ENCODE results near the gene RAPGEF6.

Gene RAPGEF6

GRCh38 chr5:131396630-131397273 lies 238.3 kb downstream of the RAPGEF6 start:
- peaks cover 87% of the 10 kb centered on the region for H3K36me3 ChIP-seq
- no peak overlapping the region for H3K9ac ChIP-seq
- no peaks in the 10 kb centered on the region for H3K27me3 ChIP-seq
- no peak overlapping the region for H3K27ac ChIP-seq
- peaks cover 8% of the 10 kb centered on the region; the same call in 1 of the 2 replicates for H4K20me1 ChIP-seq
- peaks cover 8% of the 10 kb centered on the region for H3K9me3 ChIP-seq
- H3K4me2 ChIP-seq: no peak overlapping the region
- H3K4me3 ChIP-seq: no peak overlapping the region
- peaks cover 11% of the 10 kb centered on the region; the same call in 1 of the 2 replicates for H3K4me1 ChIP-seq
- no peak for TF ChIP-seq Cebpa-rat (IDR thresholded peaks at IDR 0.05)

- H3K36me3 ChIP-seq: peaks cover 87% of the 10 kb centered on the region
- no peak for TF ChIP-seq Cebpa-rat (IDR thresholded peaks at IDR 0.05)
- H3K4me1 ChIP-seq: peaks cover 11% of the 10 kb centered on the region; the same call in 1 of the 2 replicates
- H3K27ac ChIP-seq: no peak overlapping the region
- peaks cover under 1% of the 10 kb centered on the region for H3K9me3 ChIP-seq
- H3K4me2 ChIP-seq: no peak overlapping the region
- no peak overlapping the region for H3K4me3 ChIP-seq
- H4K20me1 ChIP-seq: peaks cover 8% of the 10 kb centered on the region; the same call in 1 of the 2 replicates
- no peak overlapping the region for H3K9ac ChIP-seq
- no peaks in the 10 kb centered on the region for H3K27me3 ChIP-seq
Observed at GRCh38 chr5:131396015-131396414, 239.0 kb downstream of the RAPGEF6 start.

GRCh38 chr5:131394128-131394527 lies 240.9 kb downstream of the RAPGEF6 start:
- Histone ChIP-seq H3K27ac (no peak overlapping the region), H3K9me3 (no peaks in the 10 kb centered on the region), H3K4me2 (no peak overlapping the region), H3K36me3 (peaks cover 91% of the 10 kb centered on the region), H3K27me3 (no peaks in the 10 kb centered on the region), H3K4me3 (no peak overlapping the region), H3K4me1 (peaks cover 8% of the 10 kb centered on the region; the same call in 1 of the 2 replicates), H3K9ac (no peak overlapping the region), H4K20me1 (peaks cover 8% of the 10 kb centered on the region; the same call in 1 of the 2 replicates)
- TF ChIP-seq Cebpa-rat (IDR thresholded peaks at IDR 0.05): no peak

- Histone ChIP-seq H3K4me2 (no peak overlapping the region), H4K20me1 (peaks cover 8% of the 10 kb centered on the region; the same call in 1 of the 2 replicates), H3K9me3 (no peaks in the 10 kb centered on the region), H3K4me3 (no peak overlapping the region), H3K36me3 (peaks cover 91% of the 10 kb centered on the region), H3K9ac (no peak overlapping the region), H3K4me1 (peaks cover 8% of the 10 kb centered on the region; the same call in 1 of the 2 replicates), H3K27ac (no peak overlapping the region), H3K27me3 (no peaks in the 10 kb centered on the region)
- TF ChIP-seq Cebpa-rat (IDR thresholded peaks at IDR 0.05): no peak
Observed at GRCh38 chr5:131393498-131393968, 241.5 kb downstream of the RAPGEF6 start.

GRCh38 chr5:131392466-131393095 lies 242.4 kb downstream of the RAPGEF6 start:
- Histone ChIP-seq H3K9me3 (no peaks in the 10 kb centered on the region), H3K9ac (no peak overlapping the region), H3K27me3 (no peaks in the 10 kb centered on the region), H3K27ac (no peak overlapping the region), H4K20me1 (peaks cover 16% of the 10 kb centered on the region; the same call in 1 of the 2 replicates), H3K36me3 (peaks cover 89% of the 10 kb centered on the region), H3K4me3 (no peak overlapping the region), H3K4me2 (no peak overlapping the region), H3K4me1 (peaks cover 8% of the 10 kb centered on the region; the same call in 1 of the 2 replicates)
- TF ChIP-seq Cebpa-rat (IDR thresholded peaks at IDR 0.05): no peak

- peaks cover 24% of the 10 kb centered on the region; the same call in 1 of the 2 replicates for H4K20me1 ChIP-seq
- no peak overlapping the region for H3K27ac ChIP-seq
- no peak overlapping the region for H3K4me2 ChIP-seq
- H3K9me3 ChIP-seq: no peaks in the 10 kb centered on the region
- H3K4me3 ChIP-seq: no peak overlapping the region
- no peaks in the 10 kb centered on the region for H3K4me1 ChIP-seq
- no peak overlapping the region for H3K9ac ChIP-seq
- no peaks in the 10 kb centered on the region for H3K27me3 ChIP-seq
- no peak for TF ChIP-seq Cebpa-rat (IDR thresholded peaks at IDR 0.05)
- peaks cover 90% of the 10 kb centered on the region for H3K36me3 ChIP-seq
Observed at GRCh38 chr5:131389869-131390265, 245.2 kb downstream of the RAPGEF6 start.

- peaks cover 86% of the 10 kb centered on the region for H3K36me3 ChIP-seq
Observed at GRCh38 chr5:131389096-131389868, 245.7 kb downstream of the RAPGEF6 start.

GRCh38 chr5:131387255-131387654 lies 247.8 kb downstream of the RAPGEF6 start:
- H3K36me3 ChIP-seq: peaks cover 70% of the 10 kb centered on the region
- peaks cover 16% of the 10 kb centered on the region for H3K4me1 ChIP-seq
- no peak overlapping the region for H3K9ac ChIP-seq
- H3K4me2 ChIP-seq: no peak overlapping the region
- H3K27ac ChIP-seq: no peak overlapping the region
- H3K4me3 ChIP-seq: no peak overlapping the region
- no peaks in the 10 kb centered on the region for H3K9me3 ChIP-seq
- H3K27me3 ChIP-seq: no peaks in the 10 kb centered on the region
- peaks cover 37% of the 10 kb centered on the region for H4K20me1 ChIP-seq
- TF ChIP-seq Cebpa-rat (IDR thresholded peaks at IDR 0.05): no peak

More at GRCh38 chr5:131389096-131389868, 245.7 kb downstream of the RAPGEF6 start:
- no peak overlapping the region for H3K27ac ChIP-seq
- no peak overlapping the region for H3K4me2 ChIP-seq
- no peaks in the 10 kb centered on the region for H3K4me1 ChIP-seq
- no peaks in the 10 kb centered on the region for H3K27me3 ChIP-seq
- no peak for TF ChIP-seq Cebpa-rat (IDR thresholded peaks at IDR 0.05)
- no peak overlapping the region for H3K9ac ChIP-seq
- H3K4me3 ChIP-seq: no peak overlapping the region
- no peaks in the 10 kb centered on the region for H3K9me3 ChIP-seq
- H4K20me1 ChIP-seq: peaks cover 30% of the 10 kb centered on the region

GRCh38 chr5:131386779-131387178 lies 248.2 kb downstream of the RAPGEF6 start:
- H3K4me1 ChIP-seq: peaks cover 21% of the 10 kb centered on the region
- no peaks in the 10 kb centered on the region for H3K27me3 ChIP-seq
- no peak overlapping the region for H3K4me3 ChIP-seq
- peaks cover 65% of the 10 kb centered on the region for H3K36me3 ChIP-seq
- no peaks in the 10 kb centered on the region for H3K9me3 ChIP-seq
- H3K9ac ChIP-seq: no peak overlapping the region
- H3K27ac ChIP-seq: no peak overlapping the region
- peaks cover 34% of the 10 kb centered on the region for H4K20me1 ChIP-seq
- TF ChIP-seq Cebpa-rat (IDR thresholded peaks at IDR 0.05): no peak
- H3K4me2 ChIP-seq: no peak overlapping the region
